T-helper 2 cell (primary cell): ENCODE results near the gene SLAMF1.

Experiments
- DNase-seq, 5 experiments: peaks; one replicate each; pipeline versions ENCODE4 v3.0.0 to v3.0.0-alpha.2; 2012 to 2022

SLAMF1 gene

GRCh38 chr1:160558660-160559380 lies 88.0 kb downstream of the SLAMF1 start:
- DNase-seq, result peak in 1 of 5 experiments; percentile 83
